ENCODE measurements around the gene ADTRP.

DNA sequence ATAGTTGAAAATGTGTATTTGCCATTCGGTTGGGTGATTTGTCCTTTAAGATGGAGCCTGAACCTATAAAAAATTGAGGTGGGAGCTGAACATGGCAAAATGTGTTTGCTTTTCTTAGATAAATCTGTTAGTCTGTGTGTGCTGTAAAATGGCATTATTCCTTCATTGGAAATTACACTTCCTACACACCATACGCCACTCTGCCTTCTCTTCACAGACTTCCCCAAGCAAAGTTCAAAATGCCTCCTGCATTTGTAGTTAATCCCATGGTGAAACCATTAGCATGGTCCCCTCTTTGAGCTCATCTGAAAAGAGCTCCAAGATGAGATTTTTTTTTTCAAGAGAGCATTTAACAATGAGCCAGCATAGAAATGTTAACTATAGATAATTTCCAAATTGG is 567 bp downstream of the ADTRP start:
- TF ChIP-seq, protein P1, sequence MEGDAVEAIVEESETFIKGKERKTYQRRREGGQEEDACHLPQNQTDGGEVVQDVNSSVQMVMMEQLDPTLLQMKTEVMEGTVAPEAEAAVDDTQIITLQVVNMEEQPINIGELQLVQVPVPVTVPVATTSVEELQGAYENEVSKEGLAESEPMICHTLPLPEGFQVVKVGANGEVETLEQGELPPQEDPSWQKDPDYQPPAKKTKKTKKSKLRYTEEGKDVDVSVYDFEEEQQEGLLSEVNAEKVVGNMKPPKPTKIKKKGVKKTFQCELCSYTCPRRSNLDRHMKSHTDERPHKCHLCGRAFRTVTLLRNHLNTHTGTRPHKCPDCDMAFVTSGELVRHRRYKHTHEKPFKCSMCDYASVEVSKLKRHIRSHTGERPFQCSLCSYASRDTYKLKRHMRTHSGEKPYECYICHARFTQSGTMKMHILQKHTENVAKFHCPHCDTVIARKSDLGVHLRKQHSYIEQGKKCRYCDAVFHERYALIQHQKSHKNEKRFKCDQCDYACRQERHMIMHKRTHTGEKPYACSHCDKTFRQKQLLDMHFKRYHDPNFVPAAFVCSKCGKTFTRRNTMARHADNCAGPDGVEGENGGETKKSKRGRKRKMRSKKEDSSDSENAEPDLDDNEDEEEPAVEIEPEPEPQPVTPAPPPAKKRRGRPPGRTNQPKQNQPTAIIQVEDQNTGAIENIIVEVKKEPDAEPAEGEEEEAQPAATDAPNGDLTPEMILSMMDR (IDR thresholded peaks at IDR 0.05): no peak
- no peak for TF ChIP-seq POLR2AphosphoS5 (IDR thresholded peaks at IDR 0.05)
